Testis (tissue), 2 donors: Measurements from ENCODE around the gene ADAMTS16.

Experiments
- CTCF ChIP-seq, 3 experiments: fragments of 450-650 bp in 2 of 3; fragments of 200-600 bp in 1 of 3; sonication (generic) in 1 of 3; IDR thresholded peaks; one replicate each; pipeline ENCODE4 v1.5.1; 2016 to 2019; ENCODE audit warnings: antibody characterized with exemption in 3 of 3, mild to moderate bottlenecking in 2 of 3, moderate library complexity in 1 of 3
- POLR2A ChIP-seq: fragments of 450-650 bp; IDR thresholded peaks from one replicate; pipeline ENCODE4 v1.6.1; 2017; ENCODE audit warnings: antibody characterized with exemption, mild to moderate bottlenecking, moderate library complexity

GRCh38 chr5:5105531-5105930, 34.6 kb upstream of the ADAMTS16 start:
- TF ChIP-seq CTCF (IDR thresholded peaks at IDR 0.05) (no peak), POLR2A (no peak)
